ENCODE results near the gene TMEM95. TPM values are rescaled to one million over a fixed set of nuclear protein-coding genes. Genes with fewer than 3 reads are reported as not detected.
A peak's percentile ranks its signal among the peaks of the same experiment; 100 is the strongest.

TMEM95 gene
- total RNA-seq, 1 donor from 2014 or later, result not detected

- Histone ChIP-seq H3K27ac (peak within 1 kb of the TSS; percentile 74), H3K4me3 (peak within 1 kb of the TSS; percentile 57), H3K27me3 (no peaks in the 10 kb centered on the region), H3K36me3 (no peaks in the 10 kb centered on the region), H3K9me3 (no peaks in the 10 kb centered on the region), H3K4me1 (peaks cover 14% of the 10 kb centered on the region)
- peak; percentile 88 for DNase-seq
- ATAC-seq, result peak; percentile 83
- TF ChIP-seq, protein P1, sequence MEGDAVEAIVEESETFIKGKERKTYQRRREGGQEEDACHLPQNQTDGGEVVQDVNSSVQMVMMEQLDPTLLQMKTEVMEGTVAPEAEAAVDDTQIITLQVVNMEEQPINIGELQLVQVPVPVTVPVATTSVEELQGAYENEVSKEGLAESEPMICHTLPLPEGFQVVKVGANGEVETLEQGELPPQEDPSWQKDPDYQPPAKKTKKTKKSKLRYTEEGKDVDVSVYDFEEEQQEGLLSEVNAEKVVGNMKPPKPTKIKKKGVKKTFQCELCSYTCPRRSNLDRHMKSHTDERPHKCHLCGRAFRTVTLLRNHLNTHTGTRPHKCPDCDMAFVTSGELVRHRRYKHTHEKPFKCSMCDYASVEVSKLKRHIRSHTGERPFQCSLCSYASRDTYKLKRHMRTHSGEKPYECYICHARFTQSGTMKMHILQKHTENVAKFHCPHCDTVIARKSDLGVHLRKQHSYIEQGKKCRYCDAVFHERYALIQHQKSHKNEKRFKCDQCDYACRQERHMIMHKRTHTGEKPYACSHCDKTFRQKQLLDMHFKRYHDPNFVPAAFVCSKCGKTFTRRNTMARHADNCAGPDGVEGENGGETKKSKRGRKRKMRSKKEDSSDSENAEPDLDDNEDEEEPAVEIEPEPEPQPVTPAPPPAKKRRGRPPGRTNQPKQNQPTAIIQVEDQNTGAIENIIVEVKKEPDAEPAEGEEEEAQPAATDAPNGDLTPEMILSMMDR (IDR thresholded peaks at IDR 0.05), result no peak
- intact Hi-C loops (cut with DNase I), result no loop called here
Measured at GRCh38 chr17:7380855-7381683, 26.1 kb downstream of the TMEM95 start, which contains the start of gene TNK1. Gene TNK1, plus strand, starts transcription at chr17:7381089. Its CDS starts 1,838 bp downstream, at chr17:7382927.

DNA sequence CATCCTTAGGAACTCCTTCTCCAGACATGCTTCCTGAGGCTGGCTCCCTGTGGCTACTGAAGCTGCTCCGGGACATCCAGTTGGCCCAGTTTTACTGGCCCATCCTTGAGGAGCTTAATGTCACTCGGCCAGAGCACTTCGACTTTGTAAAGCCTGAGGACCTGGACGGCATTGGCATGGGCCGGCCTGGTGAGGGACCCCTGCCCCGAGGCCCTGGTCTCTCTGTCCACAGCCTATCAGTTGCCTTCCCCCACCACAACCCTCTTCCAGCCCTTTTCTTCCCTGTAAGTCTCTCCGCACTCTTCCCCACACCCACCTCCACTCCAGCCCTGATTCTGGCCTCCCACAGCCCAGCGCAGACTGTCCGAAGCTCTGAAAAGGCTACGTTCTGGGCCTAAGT lies 27.9 kb downstream of the TMEM95 start:
- Histone ChIP-seq H3K27ac (no peak overlapping the region), H3K4me3 (no peak overlapping the region), H3K27me3 (no peaks in the 10 kb centered on the region), H3K4me1 (peaks cover 14% of the 10 kb centered on the region), H3K9me3 (no peaks in the 10 kb centered on the region), H3K36me3 (no peaks in the 10 kb centered on the region)
- TF ChIP-seq, protein P1 (IDR thresholded peaks at IDR 0.05), result no peak
- intact Hi-C loops (cut with DNase I), result no loop called here
- no peak for ATAC-seq
- DNase-seq, result no peak

DNA sequence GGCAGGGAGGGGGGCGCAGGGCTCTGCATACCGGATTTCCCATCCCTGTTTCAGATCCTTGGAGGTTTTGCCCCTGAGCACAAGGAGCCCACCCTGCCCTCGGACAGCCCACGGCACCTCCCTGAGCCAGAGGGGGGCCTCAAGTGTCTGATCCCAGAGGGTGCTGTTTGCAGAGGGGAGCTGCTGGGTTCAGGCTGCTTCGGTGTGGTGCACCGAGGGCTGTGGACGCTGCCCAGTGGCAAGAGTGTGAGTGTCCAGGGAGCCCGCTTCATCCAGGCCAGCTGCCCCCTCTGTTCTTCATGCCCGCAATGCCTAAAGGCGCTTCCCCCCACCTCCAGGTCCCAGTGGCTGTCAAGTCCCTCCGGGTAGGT lies 28.4 kb downstream of the TMEM95 start:
- H3K9me3 ChIP-seq, result no peaks in the 10 kb centered on the region
- H3K4me1 ChIP-seq, result peaks cover 14% of the 10 kb centered on the region
- no peak for DNase-seq
- intact Hi-C loops (cut with DNase I), result no loop called here
- no peaks in the 10 kb centered on the region for H3K27me3 ChIP-seq
- TF ChIP-seq, protein P1 (IDR thresholded peaks at IDR 0.05), result no peak
- no peak overlapping the region for H3K27ac ChIP-seq
- peaks cover 2% of the 10 kb centered on the region for H3K36me3 ChIP-seq
- H3K4me3 ChIP-seq, result peak overlapping the region; percentile 48
- ATAC-seq, result no peak

DNA sequence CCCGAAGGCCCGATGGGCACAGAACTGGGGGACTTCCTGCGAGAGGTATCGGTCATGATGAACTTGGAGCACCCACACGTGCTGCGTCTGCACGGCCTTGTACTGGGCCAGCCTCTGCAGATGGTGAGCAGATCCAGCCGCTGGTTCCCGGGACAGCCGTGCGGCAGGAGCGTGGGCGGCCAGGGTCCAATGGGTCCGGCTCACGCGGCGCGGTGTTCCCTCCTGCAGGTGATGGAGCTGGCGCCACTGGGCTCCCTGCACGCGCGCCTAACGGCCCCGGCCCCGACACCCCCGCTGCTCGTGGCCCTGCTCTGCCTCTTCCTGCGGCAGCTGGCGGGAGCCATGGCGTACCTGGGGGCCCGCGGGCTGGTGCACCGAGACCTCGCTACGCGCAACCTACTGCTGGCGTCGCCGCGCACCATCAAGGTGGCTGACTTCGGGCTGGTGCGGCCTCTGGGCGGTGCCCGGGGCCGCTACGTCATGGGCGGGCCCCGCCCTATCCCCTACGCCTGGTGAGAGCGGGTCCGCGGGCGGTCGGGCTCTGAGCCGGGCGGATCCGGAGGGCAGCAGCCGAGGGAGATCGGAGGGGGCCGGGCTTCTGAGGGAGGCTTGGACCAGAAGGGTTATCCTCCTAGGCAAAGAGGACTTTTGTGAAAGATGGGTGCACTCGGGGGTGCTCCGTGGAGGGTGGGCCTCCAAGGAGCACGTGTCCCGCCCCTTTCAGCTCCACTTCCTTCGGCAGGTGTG lies 29.0 kb downstream of the TMEM95 start:
- DNase-seq, result no peak
- peak; percentile 47 for ATAC-seq

DNA sequence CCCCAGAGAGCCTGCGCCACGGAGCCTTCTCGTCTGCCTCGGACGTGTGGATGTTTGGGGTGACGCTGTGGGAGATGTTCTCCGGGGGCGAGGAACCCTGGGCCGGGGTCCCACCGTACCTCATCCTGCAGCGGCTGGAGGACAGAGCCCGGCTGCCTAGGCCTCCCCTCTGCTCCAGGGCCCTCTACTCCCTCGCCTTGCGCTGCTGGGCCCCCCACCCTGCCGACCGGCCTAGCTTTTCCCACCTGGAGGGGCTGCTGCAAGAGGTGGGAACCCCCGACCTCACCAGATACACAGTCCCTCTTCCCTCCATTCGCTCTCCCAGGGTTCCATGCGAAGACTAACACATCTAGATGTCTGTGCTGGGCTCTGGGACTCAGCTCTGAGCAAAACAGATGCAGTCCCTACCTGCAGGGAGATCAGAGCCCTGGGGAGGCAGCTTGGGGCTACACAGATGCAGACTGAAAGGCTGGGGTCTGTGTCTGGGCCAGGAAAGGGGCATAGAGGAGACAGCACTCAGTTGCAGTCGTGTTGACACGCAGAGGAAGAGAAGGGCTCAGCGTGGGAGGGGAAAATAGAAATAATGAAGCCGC lies 29.6 kb downstream of the TMEM95 start:
- ATAC-seq, result no peak
- Histone ChIP-seq H3K9me3 (no peaks in the 10 kb centered on the region), H3K27ac (peak overlapping the region; percentile 3), H3K4me3 (peak overlapping the region; percentile 48), H3K4me1 (peaks cover 14% of the 10 kb centered on the region), H3K27me3 (no peaks in the 10 kb centered on the region), H3K36me3 (peaks cover 14% of the 10 kb centered on the region)
- intact Hi-C loops (cut with DNase I), result no loop called here
- TF ChIP-seq, protein P1 (IDR thresholded peaks at IDR 0.05), result no peak
- no peak for DNase-seq

More for the DNA sequence above, 29.0 kb downstream of the TMEM95 start:
- H3K36me3 ChIP-seq, result peaks cover 8% of the 10 kb centered on the region
- no peaks in the 10 kb centered on the region for H3K9me3 ChIP-seq
- TF ChIP-seq, protein P1 (IDR thresholded peaks at IDR 0.05), result no peak
- H3K27me3 ChIP-seq, result no peaks in the 10 kb centered on the region
- H3K4me1 ChIP-seq, result peaks cover 14% of the 10 kb centered on the region
- intact Hi-C loops (cut with DNase I), result no loop called here
- H3K4me3 ChIP-seq, result peak overlapping the region; percentile 48
- H3K27ac ChIP-seq, result peak overlapping the region; percentile 3

Data from upper lobe of right lung (tissue), 1 donor.